H1 (cell line): ENCODE measurements around the gene MICA. TPM values are rescaled to one million over a fixed set of nuclear protein-coding genes. Genes with fewer than 3 reads are reported as not detected.

Experiments
- CTCF ChIA-PET: fragments of 300-600 bp; sonication (Branson Sonifier 250); formaldehyde crosslinking; loops from one replicate; lab custom pipeline; 2021; ENCODE audit not compliant: partially characterized antibody; lab: Charles Lee
- POLR2A ChIA-PET: fragments of 300-600 bp; sonication (Branson Sonifier 250); formaldehyde crosslinking; loops from one replicate; lab custom pipeline; 2021; ENCODE audit warnings: inconsistent platforms; ENCODE audit not compliant: partially characterized antibody; lab: Charles Lee
- DNase-seq, 2 experiments: peaks; one replicate each; pipeline versions ENCODE4 v3.0.0 to v3.0.0-alpha.2; 2010 to 2022; ENCODE audit warnings: low spot score in 2 of 2, low read depth in 1 of 2, mixed read lengths in 1 of 2
- FAIRE-seq: peaks from 2 replicates; lab custom pipeline; 2011; peaks lifted over from hg19 to GRCh38; lab: Jason Lieb, UNC
- H2AFZ ChIP-seq: 2 replicates; pipeline ENCODE4 v1.8.1; 2012; ENCODE audit warnings: low read length, inconsistent platforms
- H2AK5ac ChIP-seq: 2 replicates; pipeline ENCODE4 v1.6.1; 2013; ENCODE audit warnings: low read depth, low read length
- H2BK120ac ChIP-seq: replicated peaks from 2 replicates; pipeline ENCODE3; 2013; ENCODE audit warnings: low read depth, low read length, inconsistent platforms
- H2BK12ac ChIP-seq: 2 replicates; pipeline ENCODE4 v1.6.1; 2013; ENCODE audit warnings: low read depth, low read length
- H2BK15ac ChIP-seq: 2 replicates; pipeline ENCODE4 v1.6.1; 2013; ENCODE audit warnings: low read length
- H2BK20ac ChIP-seq: 2 replicates; pipeline ENCODE4 v1.6.1; 2013; ENCODE audit warnings: low read length
- H2BK5ac ChIP-seq: 2 replicates; pipeline ENCODE4 v1.6.1; 2013; ENCODE audit warnings: low read depth, low read length
- H3K14ac ChIP-seq: 2 replicates; pipeline ENCODE4 v1.6.1; 2013; ENCODE audit warnings: inconsistent platforms; ENCODE audit not compliant: insufficient read length
- H3K18ac ChIP-seq: 2 replicates; pipeline ENCODE4 v1.6.1; 2013; ENCODE audit warnings: low read length; ENCODE audit errors: extremely low read depth
- H3K23ac ChIP-seq: 2 replicates; pipeline ENCODE4 v1.6.1; 2013; ENCODE audit warnings: inconsistent platforms; ENCODE audit not compliant: insufficient read length
- H3K23me2 ChIP-seq: 2 replicates; pipeline ENCODE4 v1.6.1; 2013; ENCODE audit warnings: low read depth, low read length
- H3K27ac ChIP-seq: 2 replicates; pipeline ENCODE4 v1.6.1; 2011; ENCODE audit warnings: low read depth, low read length, inconsistent platforms
- H3K27me3 ChIP-seq, 4 experiments: replicated peaks in 1 of 4; 1 replicate in 1 of 4; 2 replicates in 3 of 4; pipeline versions ENCODE4 v1.6.1 to v1.8.1; 2011 to 2013; ENCODE audit warnings: low read length in 3 of 4, mild to moderate bottlenecking in 3 of 4, inconsistent platforms in 2 of 4, mixed read lengths in 2 of 4, moderate library complexity in 1 of 4; ENCODE audit not compliant: control insufficient read depth in 3 of 4, insufficient read depth in 3 of 4; ENCODE audit errors: extremely low read depth in 1 of 4
- H3K36me3 ChIP-seq, 4 experiments: 2 replicates each; pipeline versions ENCODE4 v1.6.1 to v1.8.1; 2011 to 2013; ENCODE audit warnings: mild to moderate bottlenecking in 4 of 4, low read length in 3 of 4, moderate library complexity in 2 of 4, control low read depth in 1 of 4, inconsistent platforms in 1 of 4; ENCODE audit not compliant: insufficient read depth in 4 of 4, control insufficient read depth in 2 of 4
- H3K4ac ChIP-seq: replicated peaks from 2 replicates; pipeline ENCODE3; 2013; ENCODE audit warnings: low read length, low read depth, mixed read lengths, inconsistent platforms; ENCODE audit not compliant: insufficient read length
- H3K4me1 ChIP-seq, 4 experiments: replicated peaks in 1 of 4; 1 replicate in 1 of 4; 2 replicates in 3 of 4; pipeline versions ENCODE4 v1.6.1 to v1.8.1; 2011 to 2013; ENCODE audit warnings: low read length in 3 of 4, inconsistent platforms in 2 of 4, mixed read lengths in 1 of 4; ENCODE audit not compliant: insufficient read depth in 4 of 4, control insufficient read depth in 3 of 4
- H3K4me2 ChIP-seq, 2 experiments: 2 replicates each; pipeline versions ENCODE4 v1.6.1 to v1.8.1; 2011 to 2013; ENCODE audit warnings: low read depth in 2 of 2, low read length in 2 of 2, control low read depth in 1 of 2, inconsistent platforms in 1 of 2, mild to moderate bottlenecking in 1 of 2; ENCODE audit not compliant: insufficient read depth in 1 of 2
- H3K4me3 ChIP-seq, 4 experiments: fragments of 200-600, 300-600 bp in 1 of 4; sonication (generic), shearing (Covaris generic), sonication (Bioruptor Twin) in 1 of 4; 2 replicates each; pipeline versions ENCODE4 v1.5.1 to v1.8.1; 2011 to 2016; ENCODE audit warnings: low read length in 4 of 4, low read depth in 3 of 4, control low read depth in 2 of 4, inconsistent platforms in 2 of 4, mild to moderate bottlenecking in 2 of 4, mixed read lengths in 1 of 4, moderate library complexity in 1 of 4; ENCODE audit not compliant: insufficient read depth in 2 of 4; ENCODE audit errors: extremely low read depth in 1 of 4
- H3K56ac ChIP-seq: replicated peaks from 2 replicates; pipeline ENCODE3; 2013; ENCODE audit warnings: low read depth, mild to moderate bottlenecking, mixed read lengths, low read length, inconsistent platforms; ENCODE audit not compliant: insufficient read length
- H3K79me1 ChIP-seq: 2 replicates; pipeline ENCODE4 v1.6.1; 2013; ENCODE audit warnings: low read depth, low read length, control low read depth
- H3K79me2 ChIP-seq, 2 experiments: 2 replicates each; pipeline versions ENCODE4 v1.6.1 to v1.8.1; 2012 to 2013; ENCODE audit warnings: low read length in 2 of 2, mild to moderate bottlenecking in 2 of 2, inconsistent platforms in 1 of 2; ENCODE audit not compliant: insufficient read depth in 2 of 2, control insufficient read depth in 1 of 2
- H3K9ac ChIP-seq, 4 experiments: replicated peaks in 1 of 4; 1 replicate in 1 of 4; 2 replicates in 3 of 4; pipeline versions ENCODE4 v1.6.1 to v1.8.1; 2011 to 2013; ENCODE audit warnings: low read depth in 3 of 4, low read length in 3 of 4, control low read depth in 2 of 4, mild to moderate bottlenecking in 2 of 4, moderate library complexity in 2 of 4, inconsistent platforms in 1 of 4; ENCODE audit errors: extremely low read depth in 1 of 4
- H3K9me3 ChIP-seq, 2 experiments: 2 replicates each; pipeline versions ENCODE4 v1.6.1 to v1.8.1; 2012 to 2013; ENCODE audit warnings: mild to moderate bottlenecking in 2 of 2, moderate library complexity in 2 of 2, control low read depth in 1 of 2, inconsistent platforms in 1 of 2, low read depth in 1 of 2, low read length in 1 of 2, mixed read lengths in 1 of 2; ENCODE audit not compliant: insufficient read depth in 2 of 2
- H4K20me1 ChIP-seq, 2 experiments: replicated peaks in 1 of 2; 2 replicates each; pipeline versions ENCODE3 to v1.8.1; 2011 to 2013; ENCODE audit warnings: inconsistent platforms in 2 of 2, low read length in 2 of 2, mild to moderate bottlenecking in 1 of 2; ENCODE audit not compliant: insufficient read depth in 2 of 2, control insufficient read depth in 1 of 2
- H4K5ac ChIP-seq: 2 replicates; pipeline ENCODE4 v1.6.1; 2013; ENCODE audit warnings: low read length, low read depth, mixed read lengths, inconsistent platforms; ENCODE audit not compliant: insufficient read length
- H4K8ac ChIP-seq: 2 replicates; pipeline ENCODE4 v1.8.0; 2013; ENCODE audit warnings: mild to moderate bottlenecking, moderate library complexity, low read length, inconsistent platforms; ENCODE audit not compliant: insufficient read depth; ENCODE audit errors: extremely low read depth
- H4K91ac ChIP-seq: replicated peaks from 2 replicates; pipeline ENCODE3; 2013; ENCODE audit warnings: low read length, mixed read lengths, inconsistent platforms; ENCODE audit not compliant: insufficient read length
- WGBS, 2 experiments: shearing (Covaris generic) in 1 of 2; methylation state at CpG; one replicate each; pipeline versions ENCODE4 v1.1.6 to v1.1.7; 2013 to 2015; ENCODE audit warnings: low lambda C conversion rate in 2 of 2, mixed read lengths in 2 of 2, inconsistent platforms in 1 of 2, low coverage in 1 of 2, missing lambda C conversion rate in 1 of 2; ENCODE audit not compliant: insufficient replicate concordance in 2 of 2, insufficient coverage in 1 of 2, insufficient read length in 1 of 2; ENCODE audit errors: extremely low coverage in 1 of 2, missing lambda C conversion rate in 1 of 2; 5-methylcytosine and 5-hydroxymethylcytosine counted together
- polyA plus RNA-seq, 7 experiments: library from polyadenylated mRNA; depleted of rRNA in 3 of 7; stranded (reverse) in 5 of 7; unstranded in 2 of 7; fragments of >200 nt in 5 of 7; fragments of 200-250 nt in 2 of 7; gene quantifications; 1 replicate in 5 of 7; 2 replicates in 1 of 7; 4 replicates in 1 of 7; pipeline versions ENCODE4 v1.2.1 to v1.2.3, GENCODE V29; 2011 to 2013; ENCODE audit warnings: missing spikeins in 2 of 7, mixed read lengths in 2 of 7
- total RNA-seq: library from RNA; stranded (reverse); fragmentation: NEBNext Ultra II Directional; extraction: Animal tissue kit (Norgen Biotek cat#: 25700); gene quantifications from 2 replicates; pipeline ENCODE4 v1.2.1, GENCODE V29; 2021

The MICA gene
- total and polyA plus RNA-seq, 2 of the 8 experiments (the other 6 are each of a cell fraction or from before 2014, with no cell fraction given), result 12.5 to 16.3 TPM

DNA sequence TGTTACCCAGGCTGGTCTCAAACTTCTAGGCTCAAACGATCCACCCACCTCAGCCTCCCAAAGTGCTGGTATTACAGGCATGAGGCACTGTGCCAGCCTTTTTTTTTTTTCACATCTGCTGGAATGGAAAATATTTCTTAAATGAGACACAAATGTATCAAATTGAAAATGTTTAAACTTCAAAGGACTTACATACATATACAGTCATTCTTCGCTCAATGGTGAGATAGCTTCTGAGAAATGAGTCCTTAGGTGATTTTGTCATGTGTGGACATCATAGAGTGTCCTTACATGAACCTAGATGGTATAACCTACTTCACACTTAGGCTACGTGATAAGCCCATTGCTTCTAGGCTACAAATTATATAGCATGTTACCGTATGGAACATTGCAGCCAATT, 43.1 kb downstream of the MICA start:
- no peak overlapping the region for H4K91ac ChIP-seq
- H2BK12ac ChIP-seq, result no peak overlapping the region
- H3K79me1 ChIP-seq, result no peaks in the 10 kb centered on the region
- no peak overlapping the region for H3K4me3 ChIP-seq
- peaks cover 0 to 1% (median 0%) of the 10 kb centered on the region in 4 experiments; a peak in 3 of 7 replicates for H3K27me3 ChIP-seq
- no peak overlapping the region for H2AK5ac ChIP-seq
- H4K8ac ChIP-seq, result no peak overlapping the region
- no peak overlapping the region for H2BK15ac ChIP-seq
- no peak overlapping the region for H3K4me2 ChIP-seq
- ChIA-PET CTCF (interaction anchor here (0.6 kb wide), 1 partner anchor 329 kb away, joined by 3 read pairs; no protein-coding TSS in a partner anchor), POLR2A (interaction anchor here (1.3 kb wide), 1 partner anchor 16 kb away, joined by 4 read pairs; no protein-coding TSS in a partner anchor)
- H2AFZ ChIP-seq, result no peak overlapping the region
- DNase-seq (no peak), FAIRE-seq (no peak)
- no peak overlapping the region for H3K27ac ChIP-seq
- H3K4ac ChIP-seq, result no peak overlapping the region
- H3K14ac ChIP-seq, result no peak overlapping the region
- H3K18ac ChIP-seq, result no peak overlapping the region
- H4K5ac ChIP-seq, result no peak overlapping the region
- H3K9me3 ChIP-seq, result no peaks in the 10 kb centered on the region
- no peaks in the 10 kb centered on the region for H4K20me1 ChIP-seq
- H3K9ac ChIP-seq, result no peak overlapping the region
- H2BK20ac ChIP-seq, result no peak overlapping the region
- no peak overlapping the region for H3K23ac ChIP-seq
- H3K36me3 ChIP-seq, result no peaks in the 10 kb centered on the region
- H2BK120ac ChIP-seq, result no peak overlapping the region
- no peak overlapping the region for H3K56ac ChIP-seq
- WGBS, 2 experiments, result 78% methylated on average over 4 of the region's 4 CpGs; no CpG with 5 or more reads in 1 of the 2 experiments
- H3K23me2 ChIP-seq, result no peaks in the 10 kb centered on the region; the same call in 1 of the 2 replicates
- H3K4me1 ChIP-seq, result peaks cover 0 to 8% (median 1%) of the 10 kb centered on the region in 4 experiments; a peak in 4 of 7 replicates
- H3K79me2 ChIP-seq, result no peaks in the 10 kb centered on the region
- H2BK5ac ChIP-seq, result no peak overlapping the region
